Adipose tissue (tissue), 3 donors: ENCODE measurements around the gene FAM90A26. TPM values are rescaled to one million over a fixed set of nuclear protein-coding genes. Genes with fewer than 3 reads are reported as not detected.
"Not testable (repeated sequence)": the region's sequence is repeated elsewhere in the genome, so short reads cannot be mapped to it uniquely, and the experiment has no call there.

Experiments used
- H3K27ac ChIP-seq: one replicate; pipeline ENCODE4 v1.5.1; 2013; ENCODE audit warnings: low read depth, low read length
- WGBS, 3 donors: extraction: QIAGEN DNeasy Blood & Tissue Kit; methylation state at CpG; one replicate each; pipeline ENCODE4 v1.1.7; 2013; 5-methylcytosine and 5-hydroxymethylcytosine counted together
- polyA plus RNA-seq, 3 donors: library from polyadenylated mRNA; stranded (reverse); fragments of 200-250 nt; gene quantifications; one replicate each; pipeline ENCODE4 v1.2.3, GENCODE V29; 2013
- donor health status: healthy with polysubstance abuse.
- donor health status: Bipolar disorder and iron deficiency.
- donor health status: healthy.

FAM90A26 gene
- not detected for polyA plus RNA-seq

- not testable (repeated sequence) for H3K27ac ChIP-seq
- 75 to 78% methylated on average over 4 to 10 of the region's 11 CpGs; no CpG with 5 or more reads in 1 of the 3 donors for WGBS, 3 donors
Observed at GRCh38 chr4:9169791-9170459, at the start of gene FAM90A26. Gene FAM90A26 (plus strand): TSS chr4:9170409. CDS start chr4:9173173, 2,764 bp downstream.

- 45 to 71% (median 54%) methylated on average over 8 of the region's 8 CpGs for WGBS, 3 donors
- H3K27ac ChIP-seq = not testable (repeated sequence)
Observed at GRCh38 chr4:9122711-9123110, 47.5 kb upstream of the FAM90A26 start.

GRCh38 chr4:9123572-9124007 is 46.6 kb upstream of the FAM90A26 start:
- 1 to 2% (median 2%) methylated on average over 13 of the region's 13 CpGs for WGBS, 3 donors
- H3K27ac ChIP-seq = not testable (repeated sequence)

GRCh38 chr4:9125601-9126161 is 44.5 kb upstream of the FAM90A26 start:
- 52 to 62% (median 58%) methylated on average over 3 of the region's 3 CpGs for WGBS, 3 donors
- not testable (repeated sequence) for H3K27ac ChIP-seq

GRCh38 chr4:9131420-9131819 is 38.8 kb upstream of the FAM90A26 start:
- not testable (repeated sequence) for H3K27ac ChIP-seq
- 53 to 82% (median 56%) methylated on average over 7 of the region's 7 CpGs for WGBS, 3 donors

- 89 to 93% (median 91%) methylated on average over 4 of the region's 4 CpGs for WGBS, 3 donors
- H3K27ac ChIP-seq = not testable (repeated sequence)
Observed at GRCh38 chr4:9132849-9133248, 37.4 kb upstream of the FAM90A26 start.

GRCh38 chr4:9134011-9134410 is 36.2 kb upstream of the FAM90A26 start:
- 91 to 93% (median 92%) methylated on average over 5 of the region's 5 CpGs for WGBS, 3 donors
- not testable (repeated sequence) for H3K27ac ChIP-seq

- H3K27ac ChIP-seq = not testable (repeated sequence)
- WGBS, 3 donors = 34 to 49% (median 47%) methylated on average over 12 of the region's 12 CpGs
Observed at GRCh38 chr4:9134556-9134955, 35.7 kb upstream of the FAM90A26 start.

- not testable (repeated sequence) for H3K27ac ChIP-seq
- WGBS, 3 donors = 83 to 92% (median 84%) methylated on average over 11 of the region's 11 CpGs
Observed at GRCh38 chr4:9141050-9141449, 29.2 kb upstream of the FAM90A26 start.

GRCh38 chr4:9142786-9143185 is 27.4 kb upstream of the FAM90A26 start:
- H3K27ac ChIP-seq = not testable (repeated sequence)
- 83 to 91% (median 90%) methylated on average over 6 of the region's 6 CpGs for WGBS, 3 donors

GRCh38 chr4:9143421-9144080 is 26.7 kb upstream of the FAM90A26 start:
- 95 to 98% (median 96%) methylated on average over 27 of the region's 27 CpGs for WGBS, 3 donors
- H3K27ac ChIP-seq = no peak overlapping the region

GRCh38 chr4:9146967-9147366 is 23.2 kb upstream of the FAM90A26 start:
- whole genome bisulfite sequencing, 3 donors = 86 to 94% (median 94%) methylated on average over 9 of the region's 9 CpGs
- H3K27ac ChIP-seq = no peak overlapping the region

GRCh38 chr4:9147368-9147767 is 22.8 kb upstream of the FAM90A26 start:
- not testable (repeated sequence) for H3K27ac ChIP-seq
- 90 to 96% (median 92%) methylated on average over 4 of the region's 4 CpGs for WGBS, 3 donors

- WGBS, 3 donors = 85 to 91% (median 88%) methylated on average over 7 of the region's 7 CpGs
- H3K27ac ChIP-seq = not testable (repeated sequence)
Observed at GRCh38 chr4:9148611-9149409, 21.4 kb upstream of the FAM90A26 start.

- H3K27ac ChIP-seq = not testable (repeated sequence)
- 0 to 4% (median 1%) methylated on average over 11 to 12 of the region's 12 CpGs for WGBS, 3 donors
Observed at GRCh38 chr4:9151809-9152179, 18.4 kb upstream of the FAM90A26 start.

- 1 to 2% (median 1%) methylated on average over 29 to 63 of the region's 63 CpGs for WGBS, 3 donors
Observed at GRCh38 chr4:9152180-9153007, 17.8 kb upstream of the FAM90A26 start.

GRCh38 chr4:9153008-9153570 is 17.1 kb upstream of the FAM90A26 start:
- H3K27ac ChIP-seq = not testable (repeated sequence)
- 0 to 1% (median 0%) methylated on average over 48 to 53 of the region's 53 CpGs for WGBS, 3 donors

More at GRCh38 chr4:9152180-9153007, 17.8 kb upstream of the FAM90A26 start:
- not testable (repeated sequence) for H3K27ac ChIP-seq
